ENCODE results near the gene B3GNT2.

Gene B3GNT2

DNA sequence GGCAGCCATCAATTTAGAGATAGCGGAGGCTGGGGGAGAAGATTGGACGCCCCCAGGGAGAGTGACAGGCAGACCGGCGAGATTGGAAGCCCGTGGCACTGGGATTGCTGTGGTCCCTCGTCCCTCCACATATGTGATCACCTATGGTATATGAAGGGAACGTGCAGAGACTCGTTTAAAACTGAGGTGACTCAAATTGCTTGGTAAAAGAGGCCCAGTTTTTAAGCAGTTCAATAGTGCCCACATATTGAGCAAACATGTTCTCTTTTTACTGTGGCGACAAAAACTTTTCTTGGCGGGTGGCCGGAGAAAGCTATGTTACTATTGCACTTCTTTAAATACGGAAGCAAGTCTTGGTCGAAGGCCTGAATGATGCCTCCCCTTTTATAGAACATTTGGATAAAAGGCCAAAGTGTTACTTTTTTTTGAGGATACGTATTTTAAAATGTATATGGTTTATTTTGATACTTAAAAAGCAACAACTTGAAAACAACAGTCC is 9.1 kb downstream of the B3GNT2 start:
- ATAC-seq (ENCODE audit: insufficient read depth, low read depth) (no peak), DNase-seq (no peak)
- Histone ChIP-seq H3K9me3 (ENCODE audit: insufficient read depth, low read length, severe bottlenecking) (no peaks in the 10 kb centered on the region), H3K9ac (ENCODE audit: low read depth, low read length) (no peak overlapping the region), H3K27me3 (ENCODE audit: insufficient read depth, low read length, poor library complexity) (no peaks in the 10 kb centered on the region), H4K20me1 (ENCODE audit: insufficient read depth, low read length) (peaks cover 64% of the 10 kb centered on the region), H3K4me1 (ENCODE audit: insufficient read depth, low read length) (peaks cover 16% of the 10 kb centered on the region), H3K27ac (ENCODE audit: low read length) (no peak overlapping the region), H3K4me3 (ENCODE audit: low read depth in 1 of 2, low read length in 2 of 2) (no peak overlapping the region), H3K79me2 (ENCODE audit: insufficient read depth, low read length) (peaks cover 97% of the 10 kb centered on the region), H3K36me3 (ENCODE audit: insufficient read depth, low read length) (no peaks in the 10 kb centered on the region), H2AFZ (ENCODE audit: low read depth, low read length) (no peak overlapping the region), H3K4me2 (ENCODE audit: insufficient read depth, low read length) (no peak overlapping the region)
- TF ChIP-seq CTCF (IDR thresholded peaks at IDR 0.05; ENCODE audit: borderline replicate concordance, extremely low read depth, low read length, poor library complexity, severe bottlenecking) (no peak), EZH2 (IDR thresholded peaks at IDR 0.05; ENCODE audit: borderline replicate concordance, low read depth, low read length, severe bottlenecking) (no peak)

- H3K79me2 ChIP-seq (ENCODE audit: insufficient read depth, low read length), result peaks cover 97% of the 10 kb centered on the region
- H3K27ac ChIP-seq (ENCODE audit: low read length), result no peak overlapping the region
- TF ChIP-seq EZH2 (IDR thresholded peaks at IDR 0.05; ENCODE audit: borderline replicate concordance, low read depth, low read length, severe bottlenecking) (no peak), CTCF (IDR thresholded peaks at IDR 0.05; ENCODE audit: borderline replicate concordance, extremely low read depth, low read length, poor library complexity, severe bottlenecking) (no peak)
- H3K4me3 ChIP-seq (ENCODE audit: low read depth in 1 of 2, low read length in 2 of 2), result no peak overlapping the region
- DNase-seq (no peak), ATAC-seq (ENCODE audit: insufficient read depth, low read depth) (no peak)
- H2AFZ ChIP-seq (ENCODE audit: low read depth, low read length), result no peak overlapping the region
- peaks cover 60% of the 10 kb centered on the region for H4K20me1 ChIP-seq (ENCODE audit: insufficient read depth, low read length)
- no peak overlapping the region for H3K9ac ChIP-seq (ENCODE audit: low read depth, low read length)
- peaks cover 11% of the 10 kb centered on the region for H3K4me1 ChIP-seq (ENCODE audit: insufficient read depth, low read length)
- H3K4me2 ChIP-seq (ENCODE audit: insufficient read depth, low read length), result no peak overlapping the region
- H3K27me3 ChIP-seq (ENCODE audit: insufficient read depth, low read length, poor library complexity), result no peaks in the 10 kb centered on the region
- no peaks in the 10 kb centered on the region for H3K36me3 ChIP-seq (ENCODE audit: insufficient read depth, low read length)
- no peaks in the 10 kb centered on the region for H3K9me3 ChIP-seq (ENCODE audit: insufficient read depth, low read length, severe bottlenecking)
Measured at GRCh38 chr2:62205554-62205953, 9.6 kb downstream of the B3GNT2 start.

DNA sequence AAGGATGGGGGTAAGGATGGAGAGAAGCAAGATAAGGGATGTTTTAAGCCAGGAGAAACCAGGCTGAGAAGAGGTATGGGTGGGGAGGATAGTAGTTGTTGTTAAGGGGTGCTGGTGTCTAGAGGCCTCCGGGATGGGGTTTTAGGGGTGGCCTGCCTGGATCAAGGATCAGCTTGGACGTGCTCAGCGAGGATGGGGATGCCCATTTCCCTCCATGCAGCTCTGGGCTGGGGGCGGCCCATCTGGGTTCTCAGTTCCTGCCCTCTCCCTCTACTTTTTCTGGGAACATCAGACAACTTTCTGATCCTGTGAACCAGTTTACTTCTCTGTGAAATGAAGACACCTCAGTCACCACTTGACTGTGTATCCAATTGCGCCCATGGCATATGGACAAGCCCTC is 10.1 kb downstream of the B3GNT2 start:
- no peak overlapping the region for H3K4me3 ChIP-seq (ENCODE audit: low read depth in 1 of 2, low read length in 2 of 2)
- TF ChIP-seq CTCF (IDR thresholded peaks at IDR 0.05; ENCODE audit: borderline replicate concordance, extremely low read depth, low read length, poor library complexity, severe bottlenecking), result no peak
- TF ChIP-seq EZH2 (IDR thresholded peaks at IDR 0.05; ENCODE audit: borderline replicate concordance, low read depth, low read length, severe bottlenecking), result no peak
- no peak overlapping the region for H3K27ac ChIP-seq (ENCODE audit: low read length)
- H3K9me3 ChIP-seq (ENCODE audit: insufficient read depth, low read length, severe bottlenecking), result no peaks in the 10 kb centered on the region
- no peak overlapping the region for H2AFZ ChIP-seq (ENCODE audit: low read depth, low read length)
- H3K27me3 ChIP-seq (ENCODE audit: insufficient read depth, low read length, poor library complexity), result no peaks in the 10 kb centered on the region
- H4K20me1 ChIP-seq (ENCODE audit: insufficient read depth, low read length), result peaks cover 57% of the 10 kb centered on the region
- no peak overlapping the region for H3K4me2 ChIP-seq (ENCODE audit: insufficient read depth, low read length)
- peaks cover 9% of the 10 kb centered on the region; the same call in 1 of the 2 replicates for H3K4me1 ChIP-seq (ENCODE audit: insufficient read depth, low read length)
- ATAC-seq (ENCODE audit: insufficient read depth, low read depth) (no peak), DNase-seq (no peak)
- no peak overlapping the region for H3K9ac ChIP-seq (ENCODE audit: low read depth, low read length)
- no peaks in the 10 kb centered on the region for H3K36me3 ChIP-seq (ENCODE audit: insufficient read depth, low read length)
- H3K79me2 ChIP-seq (ENCODE audit: insufficient read depth, low read length), result peaks cover 97% of the 10 kb centered on the region

- 0 out of 2 replicates have a peak, but pooled peaks cover 10% of the 10 kb centered on the region for H3K36me3 ChIP-seq (ENCODE audit: insufficient read depth, low read length)
- TF ChIP-seq CTCF (IDR thresholded peaks at IDR 0.05; ENCODE audit: borderline replicate concordance, extremely low read depth, low read length, poor library complexity, severe bottlenecking), result no peak
- no peak for TF ChIP-seq EZH2 (IDR thresholded peaks at IDR 0.05; ENCODE audit: borderline replicate concordance, low read depth, low read length, severe bottlenecking)
- peaks cover 51% of the 10 kb centered on the region for H4K20me1 ChIP-seq (ENCODE audit: insufficient read depth, low read length)
- no peak overlapping the region for H3K27ac ChIP-seq (ENCODE audit: low read length)
- H3K79me2 ChIP-seq (ENCODE audit: insufficient read depth, low read length), result peaks cover 97% of the 10 kb centered on the region
- DNase-seq (no peak), ATAC-seq (ENCODE audit: insufficient read depth, low read depth) (no peak)
- peaks cover 3% of the 10 kb centered on the region for H3K9me3 ChIP-seq (ENCODE audit: insufficient read depth, low read length, severe bottlenecking)
- no peak overlapping the region for H3K4me3 ChIP-seq (ENCODE audit: low read depth in 1 of 2, low read length in 2 of 2)
- no peak overlapping the region for H2AFZ ChIP-seq (ENCODE audit: low read depth, low read length)
- H3K4me2 ChIP-seq (ENCODE audit: insufficient read depth, low read length), result no peak overlapping the region
- H3K9ac ChIP-seq (ENCODE audit: low read depth, low read length), result no peak overlapping the region
- no peaks in the 10 kb centered on the region for H3K4me1 ChIP-seq (ENCODE audit: insufficient read depth, low read length)
- no peaks in the 10 kb centered on the region for H3K27me3 ChIP-seq (ENCODE audit: insufficient read depth, low read length, poor library complexity)
Measured at GRCh38 chr2:62207491-62207890, 11.6 kb downstream of the B3GNT2 start.

Measured in DND-41 (cell line).